HG02938 (cell line): Measurements from ENCODE around the gene CHSY1.
A peak's percentile ranks its signal among the peaks of the same experiment; 100 is the strongest.

ENCODE experiments used
- ATAC-seq: cut with Tn5 transposase; IDR thresholded peaks from one replicate; pipeline ENCODE4 v1.9.1; 2021; ENCODE audit warnings: mild to moderate bottlenecking, moderate library complexity; ENCODE audit not compliant: unreplicated experiment

The CHSY1 gene

DNA sequence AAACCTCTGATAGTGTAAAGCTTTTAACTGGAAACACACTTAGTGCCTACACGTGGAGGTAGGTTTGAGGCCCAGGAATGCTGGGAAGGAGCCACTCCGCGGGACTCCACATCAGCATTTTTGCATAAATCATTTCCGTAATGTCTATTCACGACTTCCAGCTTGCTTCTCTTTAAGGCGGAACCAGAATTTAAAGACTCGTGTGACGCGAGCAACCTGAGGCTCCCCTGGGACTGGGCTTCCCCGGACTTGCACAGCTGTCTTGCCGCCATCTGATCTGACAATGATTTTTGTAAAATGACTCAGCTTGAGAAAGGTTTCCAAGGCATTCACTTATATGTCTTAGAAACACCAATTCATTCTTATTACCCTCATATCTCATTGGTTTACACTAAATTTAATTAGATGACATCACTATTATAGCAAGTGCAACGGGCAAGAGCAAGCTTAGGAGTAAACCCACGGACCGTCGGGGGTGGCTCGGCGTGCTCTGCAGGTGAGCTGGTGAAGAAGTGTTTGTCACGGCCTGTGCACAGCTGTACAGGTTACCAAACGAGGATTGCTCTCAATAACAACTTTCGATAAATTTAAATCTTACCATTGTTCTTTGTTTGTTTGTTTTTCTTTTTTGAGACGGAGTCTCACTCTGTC is 95.2 kb downstream of the CHSY1 start:
- peak; percentile 83 for ATAC-seq

DNA sequence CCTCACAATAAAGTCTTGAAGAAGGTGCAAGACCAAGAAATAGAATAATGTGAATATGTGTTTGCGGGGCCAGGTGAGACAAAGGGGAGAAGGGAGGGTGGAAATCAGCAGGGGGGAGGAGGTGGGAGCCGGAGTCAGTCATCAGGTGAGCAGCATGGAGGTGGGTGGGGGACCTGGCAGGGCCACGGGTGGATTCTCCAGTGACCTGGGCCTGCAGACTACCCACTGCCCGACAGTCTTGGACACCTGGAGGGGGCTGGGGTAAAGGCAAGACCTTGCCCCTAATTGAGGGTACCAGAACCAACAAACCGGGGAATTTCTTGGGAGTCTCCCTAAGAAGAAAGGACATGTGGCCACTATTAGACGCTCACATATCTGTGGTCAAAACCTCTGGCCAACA is 95.8 kb downstream of the CHSY1 start:
- no peak for ATAC-seq

DNA sequence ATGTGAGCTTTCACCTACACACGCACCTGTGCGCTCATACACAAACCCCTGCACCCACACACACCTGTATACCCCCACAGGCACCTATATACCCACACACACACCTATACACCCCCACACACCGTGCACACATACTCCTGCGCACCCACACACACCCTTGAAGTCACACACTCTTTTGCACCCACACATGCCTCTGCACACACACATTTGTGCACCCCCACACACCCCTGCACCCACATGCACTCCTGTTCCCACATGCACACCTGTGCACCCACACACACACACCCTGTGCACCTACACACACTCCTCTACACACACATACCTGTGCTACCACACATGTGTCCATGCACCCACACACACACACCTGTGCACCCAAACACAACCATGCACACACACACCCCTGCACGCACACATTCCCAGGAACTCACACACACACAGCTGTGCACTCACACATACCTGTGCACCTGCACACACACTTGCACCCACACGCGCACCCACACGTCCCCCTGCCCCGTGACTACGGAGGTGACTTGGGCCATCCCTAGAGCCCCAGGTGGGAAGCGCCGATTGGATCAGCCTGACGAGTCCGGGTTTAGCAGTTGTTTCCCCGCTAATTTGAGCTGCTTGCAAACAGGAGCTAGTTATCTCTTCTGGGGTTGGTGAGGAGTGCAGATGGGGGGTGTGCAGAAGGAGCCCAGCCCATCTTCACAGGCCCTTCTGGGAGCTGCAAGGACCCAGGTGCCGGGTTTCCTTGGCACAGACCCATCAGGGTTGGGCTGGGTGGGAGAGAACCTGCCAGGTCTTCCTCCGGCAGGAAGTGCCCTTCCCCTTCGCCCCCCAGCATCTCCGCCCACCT is 97.8 kb downstream of the CHSY1 start:
- no peak for ATAC-seq

DNA sequence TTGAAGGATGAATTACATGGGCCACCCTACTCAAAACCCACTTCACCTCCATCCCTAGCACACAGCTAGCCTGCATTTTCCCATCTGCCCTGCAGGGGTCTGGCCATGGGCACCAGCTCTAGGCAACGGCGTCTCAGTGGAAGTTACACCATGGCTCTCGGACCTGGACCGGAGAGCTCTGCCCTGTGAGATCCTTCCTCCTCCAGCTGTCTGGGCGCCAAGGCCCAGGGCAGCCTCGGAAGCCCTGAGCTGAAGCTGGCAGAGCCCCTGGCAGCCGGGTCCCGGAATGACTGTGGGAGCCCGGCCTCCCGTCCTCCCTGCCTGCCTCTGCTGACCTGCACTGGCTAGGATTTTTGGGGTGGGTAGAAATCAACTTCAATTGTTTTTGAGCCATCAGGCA is 98.9 kb downstream of the CHSY1 start:
- ATAC-seq = no peak

DNA sequence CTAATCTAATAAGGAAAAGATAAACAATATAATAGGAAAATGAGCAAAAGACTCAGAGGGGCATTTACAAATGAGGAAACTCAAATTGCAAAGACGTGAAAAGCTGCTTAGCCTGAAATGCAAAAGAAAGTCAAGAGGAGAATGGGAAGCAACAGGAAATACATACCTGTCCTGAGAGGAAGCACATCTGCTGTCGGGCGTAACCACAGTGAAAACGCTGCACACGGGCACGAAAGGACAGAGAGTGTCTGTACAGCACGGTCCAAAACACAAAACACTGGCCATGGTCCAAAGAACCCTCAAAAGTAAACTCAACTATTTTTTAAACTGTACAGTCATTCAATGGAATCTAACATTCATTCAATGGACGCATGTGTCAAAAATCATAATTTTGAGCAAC is 100.6 kb downstream of the CHSY1 start:
- no peak for ATAC-seq

DNA sequence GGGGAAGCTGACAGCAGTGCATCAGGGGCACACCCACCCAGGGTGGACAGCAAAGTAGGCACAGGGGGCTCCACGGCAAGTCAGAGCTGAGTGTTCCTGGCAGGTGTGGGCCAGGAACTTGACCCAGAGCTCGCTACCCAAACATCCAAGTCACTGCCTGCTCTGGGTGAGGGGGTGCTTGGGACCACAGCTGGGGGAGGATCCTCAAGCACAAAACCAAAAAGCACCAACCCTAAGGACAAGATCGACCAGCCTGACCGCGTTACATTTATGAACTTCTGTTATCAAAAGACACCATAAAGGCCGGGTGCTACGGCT is 101.2 kb downstream of the CHSY1 start:
- ATAC-seq = no peak

DNA sequence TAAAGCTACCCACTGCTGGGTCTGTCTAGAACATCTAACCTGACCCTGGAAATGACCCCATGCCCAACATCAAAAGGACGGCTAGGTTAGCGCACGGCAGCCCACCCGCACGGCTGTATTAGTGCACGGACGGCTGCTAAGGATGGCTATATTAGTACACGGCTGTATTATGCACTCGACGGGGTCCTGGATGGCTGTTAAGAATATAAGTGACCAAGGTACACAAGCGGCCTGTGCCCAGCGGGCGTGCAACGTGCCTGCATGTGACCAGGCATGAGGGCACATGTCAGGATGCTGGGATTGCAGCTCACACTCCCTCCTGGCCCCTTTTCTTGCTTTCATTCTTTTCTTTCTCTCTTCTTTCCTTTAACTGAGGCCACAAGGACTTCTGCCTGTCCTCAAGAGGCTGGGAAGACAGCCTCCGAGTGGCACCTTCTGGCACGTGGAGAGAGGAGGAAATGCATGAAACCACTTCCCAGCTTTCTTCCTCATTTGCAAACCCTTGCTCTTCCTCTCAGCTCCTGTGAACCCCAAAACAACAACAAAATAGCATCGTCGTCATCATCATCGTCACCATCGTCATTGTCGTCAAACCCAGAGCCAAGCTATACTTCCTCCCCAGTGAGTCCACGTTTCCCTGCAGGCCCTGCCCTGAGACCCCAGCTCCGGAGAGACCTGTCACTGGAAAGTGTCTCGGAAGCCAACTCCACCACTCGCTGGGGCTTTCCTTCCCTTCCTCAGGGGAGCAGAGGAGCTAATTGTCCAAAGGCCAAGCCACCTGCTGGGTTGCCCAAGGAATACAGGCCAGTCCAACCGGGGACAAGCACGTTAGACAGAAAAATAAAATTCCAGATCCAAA is 101.8 kb downstream of the CHSY1 start:
- ATAC-seq = no peak

DNA sequence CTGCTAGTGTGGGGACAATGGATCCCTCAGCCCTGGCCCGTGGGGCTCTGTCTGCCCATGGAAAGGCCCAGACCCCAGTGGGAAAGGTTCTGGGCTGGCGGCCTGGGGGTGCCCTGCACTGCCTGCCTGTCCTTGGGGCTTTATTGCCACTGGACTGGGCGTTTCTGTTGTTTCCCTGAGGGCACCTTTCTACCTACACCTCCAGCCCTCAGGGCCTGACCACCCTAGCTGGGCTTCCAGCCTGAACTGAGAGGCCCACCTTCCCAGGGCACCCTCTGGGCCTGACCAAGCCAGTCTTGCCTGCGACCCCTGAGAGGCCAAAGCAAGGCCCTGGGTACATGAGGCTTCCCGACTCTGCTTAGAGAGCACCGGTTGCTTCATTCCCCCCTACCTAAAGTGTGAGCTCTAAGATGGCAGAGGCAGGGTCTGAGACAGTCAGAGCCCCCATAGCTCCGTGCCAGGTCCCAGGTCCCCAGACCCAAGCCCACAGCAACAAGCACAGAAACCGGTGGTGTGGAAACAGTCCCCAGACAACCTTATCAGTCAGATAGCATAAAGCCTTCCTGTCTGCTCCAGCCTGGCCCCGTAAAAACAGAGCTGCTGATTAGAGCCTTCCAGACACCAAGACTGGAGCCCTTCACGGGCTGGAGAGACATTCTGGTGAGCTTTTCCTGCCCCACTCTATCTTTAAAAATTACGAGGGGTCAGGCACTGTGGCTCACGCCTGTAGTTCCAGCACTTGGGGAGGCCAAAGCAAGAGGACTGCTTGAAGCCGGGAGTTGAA is 102.8 kb downstream of the CHSY1 start:
- ATAC-seq = no peak

DNA sequence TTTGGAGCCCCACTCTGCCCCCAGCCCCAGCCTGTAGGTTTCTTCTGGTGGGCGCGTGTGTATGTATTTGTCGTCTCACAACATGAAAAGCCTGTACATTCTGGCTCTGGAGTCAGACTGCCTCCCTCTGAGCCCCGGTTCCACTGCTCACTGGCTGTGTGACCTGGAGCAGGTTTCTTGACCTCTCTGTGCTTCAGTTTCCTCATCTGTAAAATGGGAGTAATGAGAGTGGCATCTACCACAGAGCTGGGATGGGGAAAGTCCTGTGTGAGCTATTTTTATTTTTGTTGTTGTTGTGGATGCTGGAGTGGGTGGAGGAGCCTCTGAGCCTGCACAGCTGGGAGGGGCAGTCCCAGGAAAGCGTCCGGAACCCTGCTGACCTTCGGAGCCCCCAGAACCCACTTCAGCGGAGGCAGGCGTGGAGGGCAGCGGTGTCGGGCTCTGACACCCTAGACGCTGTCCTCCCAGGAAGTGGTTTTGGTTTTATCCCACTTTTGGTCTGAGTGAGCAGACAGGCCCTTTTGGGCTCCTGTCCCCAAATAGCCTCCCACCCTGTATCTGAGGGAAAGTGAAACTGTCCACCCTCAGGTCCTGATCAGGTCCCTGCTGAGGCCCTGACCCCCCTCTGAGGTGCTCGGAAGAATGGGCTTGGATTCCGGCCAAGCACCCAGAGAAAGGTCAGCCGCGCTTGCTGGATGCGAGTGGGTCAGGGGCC is 103.5 kb downstream of the CHSY1 start:
- peak; percentile 49 for ATAC-seq

DNA sequence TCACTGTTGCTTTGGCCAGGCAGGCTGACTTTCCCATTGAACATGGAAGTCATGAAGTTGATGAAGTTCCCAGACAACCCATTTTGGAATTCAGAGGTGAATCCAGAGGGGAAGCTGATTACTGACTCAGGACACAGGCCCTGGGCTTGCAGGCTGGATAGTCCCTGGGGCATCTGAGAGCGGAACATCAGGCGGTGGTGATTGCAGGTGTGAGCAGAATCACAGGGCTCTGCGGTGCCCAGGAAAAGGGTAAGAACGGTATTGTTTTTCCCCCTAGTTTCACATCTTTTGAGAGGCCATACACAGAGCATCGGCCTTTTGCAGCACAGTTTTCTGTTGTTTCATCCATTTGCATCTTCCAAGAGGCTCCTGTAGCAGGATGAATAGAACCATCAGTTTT is 104.7 kb downstream of the CHSY1 start:
- ATAC-seq = no peak

DNA sequence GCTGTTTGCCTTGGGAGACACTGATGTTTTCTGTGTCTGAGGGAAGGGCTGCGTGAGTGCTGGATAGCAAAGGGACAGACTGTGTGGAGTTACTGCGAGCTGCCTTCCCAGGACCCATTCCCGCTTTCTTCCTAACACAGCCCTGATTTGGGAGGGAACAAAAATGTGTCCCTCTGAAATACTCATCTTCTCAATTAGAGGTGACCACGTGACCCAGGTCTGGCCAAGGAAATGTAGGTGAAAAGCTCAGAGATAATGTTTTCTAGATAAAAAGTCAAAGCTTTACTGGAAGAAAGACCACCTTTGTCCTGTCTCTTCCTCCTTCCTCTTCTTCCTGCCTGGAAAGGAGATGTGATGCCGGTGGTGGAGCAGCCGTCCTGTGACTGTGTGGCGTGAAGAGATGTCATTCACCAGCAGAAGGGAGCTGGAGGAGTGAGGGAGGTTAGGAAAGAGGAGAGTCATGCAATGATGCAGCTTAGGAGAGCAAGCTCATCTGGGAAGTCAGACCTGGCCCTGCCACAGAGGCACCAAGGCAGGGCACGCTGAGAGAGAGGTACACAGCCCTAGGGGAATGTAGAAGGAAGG is 105.6 kb downstream of the CHSY1 start:
- no peak for ATAC-seq

DNA sequence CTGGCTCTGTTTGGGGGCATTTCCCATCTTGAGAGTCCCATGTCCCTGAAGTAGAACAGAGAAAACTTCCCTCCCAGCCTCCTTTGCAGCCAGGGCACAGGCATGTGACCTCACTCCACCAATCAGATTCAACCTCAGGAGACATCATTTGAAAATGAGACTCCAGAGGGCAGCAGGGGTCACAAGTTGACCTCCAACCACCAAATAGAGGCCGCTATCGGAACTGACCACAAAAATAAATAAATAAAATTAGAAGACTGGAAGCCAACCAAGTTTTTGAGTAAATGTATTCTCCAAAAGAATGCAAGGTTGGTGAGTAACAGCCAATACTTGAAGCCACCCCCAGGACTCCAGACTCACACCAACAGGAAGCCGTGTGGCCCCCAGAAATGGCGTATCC is 106.5 kb downstream of the CHSY1 start:
- no peak for ATAC-seq

DNA sequence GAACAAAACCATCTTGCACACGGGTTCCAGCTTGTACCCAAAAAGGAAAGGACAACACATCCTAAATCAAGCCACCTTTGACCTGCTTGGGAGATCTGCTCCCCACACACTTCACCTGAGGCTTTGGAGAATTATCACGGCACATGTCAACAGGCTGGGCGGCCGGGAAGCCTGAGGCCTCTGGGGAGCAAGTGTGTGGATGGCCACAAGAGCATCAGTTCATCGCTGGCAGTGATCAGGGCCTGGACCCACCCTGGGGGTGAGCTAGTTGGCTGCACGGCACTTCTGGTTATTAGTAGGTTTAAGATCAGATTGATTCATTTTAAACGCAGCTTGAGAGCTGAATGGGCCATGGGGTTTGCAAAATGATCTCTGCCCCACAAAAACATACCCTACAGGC is 108.5 kb downstream of the CHSY1 start:
- no peak for ATAC-seq

DNA sequence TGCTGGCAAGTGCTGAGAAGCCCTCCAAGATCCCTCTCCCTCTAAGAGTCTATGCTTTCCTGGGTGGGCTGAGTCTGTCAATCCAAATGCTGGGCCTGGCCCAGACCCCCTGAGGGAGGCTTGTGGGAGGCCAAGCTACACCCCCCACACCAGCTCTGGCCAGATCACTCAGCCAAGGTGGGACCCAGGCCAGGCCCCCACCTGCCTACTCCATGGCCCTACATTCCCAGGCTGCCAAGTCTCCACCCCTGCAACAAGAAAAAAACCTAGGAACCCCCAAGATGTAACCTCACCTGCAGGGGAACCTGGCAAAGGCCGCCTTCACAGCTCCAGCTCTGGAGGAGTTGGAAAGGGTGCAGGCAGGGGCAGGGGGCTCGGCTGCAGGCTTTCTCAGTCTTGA is 109.1 kb downstream of the CHSY1 start:
- no peak for ATAC-seq

DNA sequence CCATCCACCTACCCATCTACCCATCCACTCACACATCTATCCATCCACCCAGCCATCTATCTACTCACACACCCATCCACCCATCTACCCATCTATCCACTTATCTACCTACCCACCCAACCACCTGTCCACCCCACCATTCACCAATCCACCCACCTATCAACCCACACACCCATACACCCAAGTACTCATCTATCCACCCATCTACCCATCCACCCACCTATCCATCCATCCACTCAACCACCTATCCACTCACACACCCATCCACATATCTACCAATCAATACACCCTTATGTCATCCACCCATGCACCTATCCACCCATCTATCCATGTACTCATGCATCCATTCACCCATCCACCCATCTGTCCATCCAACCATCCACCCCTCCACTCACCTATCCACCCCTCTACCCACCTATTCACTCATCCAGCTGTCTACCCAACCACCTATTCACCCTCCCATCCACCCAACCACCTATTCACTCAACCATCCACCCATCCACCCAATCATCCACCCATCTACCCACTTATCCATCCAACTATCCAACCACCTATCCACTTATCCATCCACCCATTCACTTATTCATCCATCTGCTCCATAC is 109.8 kb downstream of the CHSY1 start:
- ATAC-seq = no peak

DNA sequence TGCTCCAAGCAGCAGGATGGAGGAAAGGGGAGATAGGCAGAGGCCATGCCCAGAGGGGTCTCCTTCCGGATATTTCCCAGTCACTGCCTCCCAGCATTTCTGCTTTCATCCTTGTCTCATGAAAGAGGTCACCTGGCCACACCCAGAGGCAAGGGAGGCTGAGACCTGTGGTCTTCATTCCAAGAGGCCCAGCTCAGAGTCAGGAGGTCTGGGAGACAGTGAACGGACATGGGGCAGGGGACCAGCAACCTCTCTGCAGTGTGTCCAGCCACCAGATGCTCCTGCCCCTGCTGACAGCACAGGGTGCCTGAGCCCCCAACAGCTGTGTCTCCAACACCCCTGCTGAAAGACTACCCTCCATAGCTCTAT is 111.2 kb downstream of the CHSY1 start:
- no peak for ATAC-seq

DNA sequence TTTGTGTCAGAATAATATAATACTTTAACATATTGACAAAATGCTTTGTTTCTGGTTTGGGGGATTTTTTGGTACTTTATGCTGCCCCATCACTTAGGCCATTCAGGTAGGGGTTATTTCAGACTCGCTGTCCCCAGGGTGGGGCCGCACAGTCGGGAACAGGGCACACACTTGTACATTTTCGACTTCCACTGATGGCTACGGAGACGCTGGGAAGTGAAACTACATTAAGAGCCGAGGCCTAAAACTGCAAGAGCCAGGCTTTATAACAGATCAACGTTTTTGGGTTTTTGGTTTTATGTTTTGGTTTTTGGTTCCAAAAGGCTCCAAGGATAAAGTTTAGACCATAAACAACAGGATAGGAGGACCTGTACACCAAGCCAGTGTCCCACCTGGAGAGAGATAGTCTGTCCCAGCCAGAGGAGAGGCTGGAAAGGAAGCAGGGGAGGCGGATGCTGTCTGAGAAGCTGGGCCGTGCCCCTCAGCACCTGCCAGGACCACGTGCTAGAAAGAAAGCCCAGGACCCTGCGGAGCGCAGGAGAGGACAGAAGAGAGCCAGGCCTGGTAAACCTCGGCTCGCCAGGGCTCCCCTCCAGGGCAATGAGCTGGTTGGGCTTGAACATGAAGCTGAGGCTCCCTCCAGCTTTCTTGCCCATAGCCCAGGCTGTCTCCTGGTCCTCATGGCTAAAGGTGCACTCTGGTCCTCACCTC is 111.7 kb downstream of the CHSY1 start:
- ATAC-seq = no peak

DNA sequence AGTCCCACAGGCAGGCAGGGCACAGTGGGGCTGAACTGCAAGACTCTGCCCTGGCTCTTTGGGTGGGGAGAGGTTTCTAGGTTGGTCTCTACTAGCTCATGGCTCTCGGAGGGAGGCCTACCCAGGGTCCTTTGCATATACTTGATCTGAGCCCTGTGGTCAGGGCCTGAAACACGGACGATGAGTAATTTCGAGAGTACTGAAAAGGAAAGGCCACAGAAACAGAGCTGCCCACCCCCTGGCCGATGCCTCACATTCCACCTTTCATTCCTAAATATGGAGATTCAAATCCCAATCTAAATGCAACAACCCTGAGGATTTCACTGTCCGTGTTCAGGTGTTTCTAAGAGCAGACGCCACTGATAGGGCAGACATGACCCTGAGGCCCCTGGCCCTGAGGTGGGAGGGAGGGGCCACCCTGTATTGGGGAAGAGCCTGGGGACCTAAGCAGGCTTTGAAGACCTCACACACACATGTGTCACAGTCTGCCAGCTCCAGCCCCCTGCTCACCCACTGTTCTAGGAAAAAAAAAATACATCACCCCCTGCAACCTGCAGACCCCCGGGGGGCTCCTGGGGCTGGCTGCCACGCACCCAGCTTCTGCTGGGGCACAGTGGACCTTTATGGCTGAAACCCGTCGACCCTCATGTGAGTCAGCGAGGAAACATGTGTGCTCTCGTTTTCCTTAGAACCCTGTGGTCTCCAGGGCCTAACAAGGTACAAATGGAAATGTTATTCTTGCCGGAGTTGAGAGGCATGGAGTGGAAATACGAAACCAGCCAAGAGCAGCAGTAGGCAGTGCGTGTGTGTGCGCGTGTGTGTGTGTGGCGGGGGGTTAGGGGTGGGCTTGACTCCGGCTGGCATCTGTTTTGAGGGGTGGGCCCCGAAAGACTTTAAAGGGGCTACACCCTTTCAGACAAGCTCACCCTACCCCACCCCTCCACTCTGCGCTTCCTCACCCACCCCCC is 112.7 kb downstream of the CHSY1 start:
- peak; percentile 71 for ATAC-seq
